Testis (tissue), 3 donors: ENCODE results near the gene PLCB2. TPM values are rescaled to one million over a fixed set of nuclear protein-coding genes. Genes with fewer than 3 reads are reported as not detected.
A peak's percentile ranks its signal among the peaks of the same experiment; 100 is the strongest.

Experiments used
- DNase-seq: peaks from one replicate; pipeline ENCODE4 v3.0.0-alpha.2; 2019
- H3K27ac ChIP-seq, 2 donors: fragments of 200-600 bp; sonication (generic); one replicate each; pipeline ENCODE4 v1.5.1; 2019
- H3K27me3 ChIP-seq: fragments of 200-600 bp; sonication (generic); one replicate; pipeline ENCODE4 v1.5.1; 2019
- H3K36me3 ChIP-seq: fragments of 200-600 bp; sonication (generic); one replicate; pipeline ENCODE4 v1.5.1; 2017; ENCODE audit warnings: low read depth; ENCODE audit errors: missing control alignments
- H3K4me1 ChIP-seq: fragments of 200-600 bp; sonication (generic); one replicate; pipeline ENCODE4 v1.5.1; 2019
- H3K4me3 ChIP-seq, 2 donors: fragments of 200-600 bp; sonication (generic); one replicate each; pipeline ENCODE4 v1.5.1; 2017 to 2019
- H3K9me3 ChIP-seq: fragments of 200-600 bp; sonication (generic); one replicate; pipeline ENCODE4 v1.5.1; 2017
- POLR2A ChIP-seq: fragments of 450-650 bp; IDR thresholded peaks from one replicate; pipeline ENCODE4 v1.6.1; 2017; ENCODE audit warnings: antibody characterized with exemption, mild to moderate bottlenecking, moderate library complexity
- WGBS, 2 donors: methylation state at CpG; one replicate each; pipeline ENCODE4 v1.1.5; 2018; 5-methylcytosine and 5-hydroxymethylcytosine counted together
- intact Hi-C: fragments of 100-400 bp; cut with DNase I; formaldehyde crosslinking; loops from one replicate; pipeline ENCODE4 v1.15.1; 2023; ENCODE audit warnings: low total_unique reads
- polyA plus RNA-seq: library from polyadenylated mRNA; stranded (reverse); fragments of 350-450 nt; fragmentation: Illumina TruSeq; extraction: RNeasy Lipid Tissue Mini Kit (QIAGEN cat#74804); gene quantifications from one replicate; pipeline ENCODE4 v1.2.3, GENCODE V29; 2014; ENCODE audit warnings: low read depth, low replicate concordance; ENCODE audit not compliant: insufficient read depth
- total RNA-seq, 2 donors: library from RNA; depleted of rRNA; stranded (reverse); fragments of >200 nt; gene quantifications; one replicate each; pipeline ENCODE4 v1.2.3, GENCODE V29; 2016
- TF ChIP-seq, protein P1 (sequence below), 3 experiments: fragments of 450-650 bp in 2 of 3; fragments of 200-600 bp in 1 of 3; sonication (generic) in 1 of 3; IDR thresholded peaks; one replicate each; pipeline ENCODE4 v1.5.1; 2016 to 2019; ENCODE audit warnings: antibody characterized with exemption in 3 of 3, mild to moderate bottlenecking in 2 of 3, moderate library complexity in 1 of 3

Gene PLCB2
- total and polyA plus RNA-seq, 3 donors from 2014 or later, result 8.8 to 13.6 (median 9.7) TPM

DNA sequence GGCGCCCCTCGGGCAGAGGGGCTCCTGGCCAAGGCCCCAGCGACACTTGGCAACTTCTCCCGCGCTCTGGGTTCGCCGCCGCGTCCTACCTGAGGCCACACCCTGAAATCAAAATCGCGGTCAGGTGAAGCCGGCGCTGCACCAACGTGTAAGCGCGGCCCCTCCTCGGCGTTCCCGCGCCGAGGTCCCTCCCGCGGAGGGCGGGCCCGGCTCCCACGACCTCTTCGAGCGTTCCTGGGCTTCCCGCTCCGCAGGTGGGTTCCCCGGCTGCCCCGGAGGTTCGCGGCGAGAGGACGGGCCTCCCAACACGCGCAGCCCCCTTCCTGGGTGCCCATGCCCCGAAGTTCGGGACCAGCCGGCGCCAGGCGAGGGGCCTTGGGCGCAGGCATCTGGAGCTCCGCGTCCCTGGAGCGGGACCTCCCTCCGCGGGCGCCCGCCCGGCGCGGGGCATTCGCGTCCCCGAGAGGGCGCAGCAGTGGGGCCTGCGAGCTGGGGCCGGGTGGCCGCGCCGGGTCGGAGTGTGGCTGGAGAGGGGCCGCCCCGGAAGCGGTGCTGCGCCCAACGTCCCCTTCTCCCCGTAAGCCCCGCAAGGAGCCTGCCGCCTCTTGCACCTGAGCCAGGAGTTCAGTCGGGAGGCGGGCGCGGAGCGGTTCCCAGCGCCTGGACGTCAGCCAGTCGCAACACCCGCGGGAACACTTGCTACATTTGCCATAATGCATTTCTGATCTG is 55.1 kb downstream of the PLCB2 start:
- no peak for TF ChIP-seq POLR2A
- TF ChIP-seq, protein P1, sequence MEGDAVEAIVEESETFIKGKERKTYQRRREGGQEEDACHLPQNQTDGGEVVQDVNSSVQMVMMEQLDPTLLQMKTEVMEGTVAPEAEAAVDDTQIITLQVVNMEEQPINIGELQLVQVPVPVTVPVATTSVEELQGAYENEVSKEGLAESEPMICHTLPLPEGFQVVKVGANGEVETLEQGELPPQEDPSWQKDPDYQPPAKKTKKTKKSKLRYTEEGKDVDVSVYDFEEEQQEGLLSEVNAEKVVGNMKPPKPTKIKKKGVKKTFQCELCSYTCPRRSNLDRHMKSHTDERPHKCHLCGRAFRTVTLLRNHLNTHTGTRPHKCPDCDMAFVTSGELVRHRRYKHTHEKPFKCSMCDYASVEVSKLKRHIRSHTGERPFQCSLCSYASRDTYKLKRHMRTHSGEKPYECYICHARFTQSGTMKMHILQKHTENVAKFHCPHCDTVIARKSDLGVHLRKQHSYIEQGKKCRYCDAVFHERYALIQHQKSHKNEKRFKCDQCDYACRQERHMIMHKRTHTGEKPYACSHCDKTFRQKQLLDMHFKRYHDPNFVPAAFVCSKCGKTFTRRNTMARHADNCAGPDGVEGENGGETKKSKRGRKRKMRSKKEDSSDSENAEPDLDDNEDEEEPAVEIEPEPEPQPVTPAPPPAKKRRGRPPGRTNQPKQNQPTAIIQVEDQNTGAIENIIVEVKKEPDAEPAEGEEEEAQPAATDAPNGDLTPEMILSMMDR (IDR thresholded peaks at IDR 0.05), result no peak
- WGBS, 2 donors, result 5% methylated on average over 35 of the region's 82 CpGs; no CpG with 5 or more reads in 1 of the 2 donors
- H3K27me3 ChIP-seq, result no peaks in the 10 kb centered on the region
- H3K4me3 ChIP-seq, result peak overlapping the region; percentile 56 to 70
- DNase-seq, result peak; percentile 74
- peak overlapping the region; percentile 64 to 66 for H3K27ac ChIP-seq
- intact Hi-C loops, result no loop called here
- no peaks in the 10 kb centered on the region for H3K9me3 ChIP-seq
- H3K36me3 ChIP-seq, result no peaks in the 10 kb centered on the region
- peaks cover 45% of the 10 kb centered on the region for H3K4me1 ChIP-seq

DNA sequence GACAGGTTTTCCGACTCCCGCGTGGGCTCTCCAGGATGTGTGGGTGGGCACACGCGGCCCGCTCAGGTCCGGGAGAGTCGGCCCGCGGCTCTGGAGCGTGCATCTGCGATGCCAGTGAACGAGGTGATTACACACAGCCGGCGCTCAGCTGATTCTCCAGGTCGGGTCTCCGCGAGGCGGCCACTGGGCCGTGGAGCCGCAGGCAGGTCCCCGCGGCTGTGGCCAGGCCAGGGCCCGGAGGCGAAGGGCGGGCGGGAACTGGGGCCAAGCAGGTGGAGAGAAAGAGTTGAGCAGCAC is 55.6 kb downstream of the PLCB2 start:
- peak overlapping the region; percentile 64 to 66 for H3K27ac ChIP-seq
- peaks cover 43% of the 10 kb centered on the region for H3K4me1 ChIP-seq
- intact Hi-C loops, result no loop called here
- TF ChIP-seq POLR2A, result no peak
- TF ChIP-seq, protein P1 (IDR thresholded peaks at IDR 0.05), result no peak
- H3K27me3 ChIP-seq, result no peaks in the 10 kb centered on the region
- no peaks in the 10 kb centered on the region for H3K9me3 ChIP-seq
- no peaks in the 10 kb centered on the region for H3K36me3 ChIP-seq
- no peak for DNase-seq
- H3K4me3 ChIP-seq, result peak overlapping the region; percentile 56 to 70
- 60% methylated on average over 27 of the region's 27 CpGs; no CpG with 5 or more reads in 1 of the 2 donors for WGBS, 2 donors

GRCh38 chr15:40251486-40252140 is 56.1 kb downstream of the PLCB2 start:
- H3K27ac ChIP-seq, result peak overlapping the region; percentile 64 to 66

DNA sequence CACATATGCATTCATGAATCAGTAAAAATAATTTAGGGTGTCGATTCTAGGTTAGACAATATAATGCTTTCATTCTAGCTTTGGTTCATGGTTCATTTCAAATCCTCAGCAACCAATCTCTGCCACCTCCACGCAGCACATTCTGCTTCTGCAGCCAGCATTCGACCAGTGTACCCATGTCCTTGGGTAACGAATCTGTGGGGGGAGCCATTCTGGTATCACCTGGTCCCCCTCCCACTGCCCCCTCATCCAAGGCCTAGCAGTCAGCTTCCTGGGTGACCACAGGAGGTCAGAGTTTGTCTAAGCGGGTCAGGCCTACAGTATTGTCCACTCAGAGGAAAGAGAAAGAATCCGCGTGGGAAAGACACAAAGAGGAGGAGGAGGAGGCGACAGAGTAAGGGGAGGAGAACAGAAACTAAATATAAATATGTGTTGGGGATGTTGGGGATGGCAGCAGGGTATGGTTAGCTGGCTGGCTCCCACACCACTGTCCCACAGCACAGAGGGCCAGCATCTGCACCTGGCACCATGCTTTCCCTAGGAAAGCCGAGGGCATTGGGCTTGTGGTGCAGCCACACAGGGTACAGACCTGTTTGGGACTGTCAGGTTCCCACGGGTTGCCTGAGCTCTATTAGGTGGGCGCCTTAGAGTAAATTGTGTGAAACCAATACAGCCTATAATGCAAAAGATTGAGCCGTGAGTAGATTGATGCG is 56.8 kb downstream of the PLCB2 start:
- TF ChIP-seq, protein P1 (IDR thresholded peaks at IDR 0.05), result no peak
- no peak for TF ChIP-seq POLR2A
- H3K27ac ChIP-seq, result peak overlapping the region; percentile 66 to 67
- H3K4me1 ChIP-seq, result peaks cover 31% of the 10 kb centered on the region
- H3K36me3 ChIP-seq, result no peaks in the 10 kb centered on the region
- 66 to 69% methylated on average over 13 of the region's 13 CpGs for WGBS, 2 donors
- DNase-seq, result no peak
- H3K27me3 ChIP-seq, result no peaks in the 10 kb centered on the region
- H3K4me3 ChIP-seq, result no peak overlapping the region
- intact Hi-C loops, result no loop called here
- no peaks in the 10 kb centered on the region for H3K9me3 ChIP-seq

More at GRCh38 chr15:40251486-40252140, 56.1 kb downstream of the PLCB2 start:
- TF ChIP-seq POLR2A, result no peak
- TF ChIP-seq, protein P1 (IDR thresholded peaks at IDR 0.05), result no peak
- no peaks in the 10 kb centered on the region for H3K9me3 ChIP-seq
- H3K27me3 ChIP-seq, result no peaks in the 10 kb centered on the region
- WGBS, 2 donors, result 33 to 69% methylated on average over 2 to 10 of the region's 10 CpGs
- H3K4me3 ChIP-seq, result peak overlapping the region in 1 of 2 donors; percentile 70
- no peaks in the 10 kb centered on the region for H3K36me3 ChIP-seq
- no peak for DNase-seq
- intact Hi-C loops, result no loop called here
- H3K4me1 ChIP-seq, result peaks cover 38% of the 10 kb centered on the region
